SK-N-MC (cell line): ENCODE measurements around the gene SLC16A9.

Experiments
- DNase-seq: peaks from one replicate; pipeline ENCODE4 v3.0.0-alpha.2; 2011; ENCODE audit warnings: low read depth, low spot score
- H3K27ac ChIP-seq: fragments of 200-600 bp; sonication (generic); 2 replicates; pipeline ENCODE4 v1.5.1; 2016; ENCODE audit warnings: mixed run types
- H3K36me3 ChIP-seq: fragments of 200-600 bp; sonication (generic); 2 replicates; pipeline ENCODE4 v1.6.1; 2017; ENCODE audit warnings: antibody characterized with exemption, low read length, mixed read lengths; ENCODE audit not compliant: insufficient read depth
- H3K4me3 ChIP-seq: fragments of 200-600 bp; sonication (generic); 2 replicates; pipeline ENCODE4 v1.5.1; 2016
- H3K9ac ChIP-seq: fragments of 200-600 bp; sonication (generic); 2 replicates; pipeline ENCODE4 v1.8.0; 2017; ENCODE audit warnings: mixed run types, mixed read lengths; ENCODE audit not compliant: insufficient read length
- H3K9me3 ChIP-seq: fragments of 200-600 bp; sonication (generic); 2 replicates; pipeline ENCODE4 v1.6.1; 2017; ENCODE audit warnings: low read depth, mild to moderate bottlenecking, antibody characterized with exemption, low read length, moderate library complexity, mixed read lengths
- EZH2 ChIP-seq: fragments of 200-600 bp; sonication (generic); IDR thresholded peaks from one replicate; pipeline ENCODE4 v1.6.1; 2017; ENCODE audit warnings: antibody characterized with exemption
- FOXP2 ChIP-seq: optimal IDR thresholded peaks from 2 replicates; pipeline ENCODE3; 2011; ENCODE audit warnings: mild to moderate bottlenecking, moderate library complexity; ENCODE audit not compliant: insufficient read depth; ENCODE audit errors: extremely low read length, control extremely low read depth
- POLR2AphosphoS5 ChIP-seq: IDR thresholded peaks from 2 replicates; pipeline ENCODE4 v1.6.1; 2012; ENCODE audit warnings: mild to moderate bottlenecking, low read depth, low read length, borderline replicate concordance

SLC16A9 gene

GRCh38 chr10:59622320-59623132, 87.1 kb downstream of the SLC16A9 start:
- Histone ChIP-seq H3K4me3 (no peak overlapping the region), H3K9ac (no peak overlapping the region), H3K36me3 (no peaks in the 10 kb centered on the region), H3K27ac (no peak overlapping the region), H3K9me3 (no peaks in the 10 kb centered on the region)
- TF ChIP-seq FOXP2 (no peak), POLR2AphosphoS5 (no peak), EZH2 (no peak)
- DNase-seq: peak; percentile 28

GRCh38 chr10:59621771-59622170, 87.9 kb downstream of the SLC16A9 start:
- no peak for DNase-seq
- H3K36me3 ChIP-seq: no peaks in the 10 kb centered on the region
- TF ChIP-seq FOXP2: no peak
- no peak for TF ChIP-seq EZH2
- TF ChIP-seq POLR2AphosphoS5: no peak
- H3K4me3 ChIP-seq: no peak overlapping the region
- no peak overlapping the region for H3K27ac ChIP-seq
- H3K9ac ChIP-seq: no peak overlapping the region
- no peaks in the 10 kb centered on the region for H3K9me3 ChIP-seq

- DNase-seq: no peak
- H3K36me3 ChIP-seq: no peaks in the 10 kb centered on the region
- H3K4me3 ChIP-seq: no peak overlapping the region
- no peak overlapping the region for H3K9ac ChIP-seq
- no peak overlapping the region for H3K27ac ChIP-seq
- no peak for TF ChIP-seq EZH2
- no peak for TF ChIP-seq FOXP2
- TF ChIP-seq POLR2AphosphoS5: no peak
- H3K9me3 ChIP-seq: no peaks in the 10 kb centered on the region
Measured at GRCh38 chr10:59618666-59619065, 91.0 kb downstream of the SLC16A9 start.

- DNase-seq: no peak
- Histone ChIP-seq H3K27ac (no peak overlapping the region), H3K9ac (no peak overlapping the region), H3K36me3 (no peaks in the 10 kb centered on the region), H3K9me3 (no peaks in the 10 kb centered on the region), H3K4me3 (no peak overlapping the region)
- TF ChIP-seq FOXP2 (no peak), POLR2AphosphoS5 (no peak), EZH2 (no peak)
Measured at GRCh38 chr10:59617996-59618395, 91.7 kb downstream of the SLC16A9 start.

DNA sequence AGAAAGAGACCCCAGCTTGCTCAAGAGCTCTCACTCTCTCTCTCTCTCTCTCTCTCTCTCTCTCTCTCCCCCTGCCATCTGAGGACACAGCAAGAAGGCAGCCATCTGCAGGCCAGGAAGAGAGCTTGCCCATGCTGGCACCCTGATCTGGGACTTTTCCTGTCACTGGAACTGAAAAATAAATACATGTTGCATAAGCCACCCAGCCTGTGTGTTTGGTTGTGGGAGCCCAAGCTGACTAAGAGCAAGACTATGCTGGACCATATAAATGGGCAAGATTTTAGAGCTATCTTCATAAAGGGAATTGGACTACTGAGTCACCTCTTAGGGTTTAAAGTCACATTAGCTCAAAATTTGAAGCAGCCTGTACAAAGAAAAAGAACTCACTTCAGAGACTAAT, 98.6 kb downstream of the SLC16A9 start:
- Histone ChIP-seq H3K27ac (no peak overlapping the region), H3K9me3 (no peaks in the 10 kb centered on the region), H3K4me3 (no peak overlapping the region), H3K9ac (no peak overlapping the region), H3K36me3 (no peaks in the 10 kb centered on the region)
- DNase-seq: no peak
- TF ChIP-seq POLR2AphosphoS5: no peak
- TF ChIP-seq EZH2: no peak
- TF ChIP-seq FOXP2: no peak

GRCh38 chr10:59607970-59608369, 101.7 kb downstream of the SLC16A9 start:
- Histone ChIP-seq H3K9ac (no peak overlapping the region), H3K4me3 (no peak overlapping the region), H3K27ac (no peak overlapping the region), H3K36me3 (no peaks in the 10 kb centered on the region), H3K9me3 (no peaks in the 10 kb centered on the region)
- TF ChIP-seq EZH2: no peak
- TF ChIP-seq FOXP2: no peak
- no peak for DNase-seq

GRCh38 chr10:59606551-59606961, 103.1 kb downstream of the SLC16A9 start:
- Histone ChIP-seq H3K4me3 (no peak overlapping the region), H3K9ac (no peak overlapping the region), H3K36me3 (no peaks in the 10 kb centered on the region), H3K27ac (no peak overlapping the region), H3K9me3 (no peaks in the 10 kb centered on the region)
- TF ChIP-seq POLR2AphosphoS5 (peak; percentile 30; the same call in 1 of the 2 replicates), FOXP2 (no peak)
- peak; percentile 18 for DNase-seq

GRCh38 chr10:59601985-59602384, 107.7 kb downstream of the SLC16A9 start:
- no peak overlapping the region for H3K4me3 ChIP-seq
- H3K27ac ChIP-seq: no peak overlapping the region
- no peak overlapping the region for H3K9ac ChIP-seq
- no peaks in the 10 kb centered on the region for H3K36me3 ChIP-seq
- no peaks in the 10 kb centered on the region for H3K9me3 ChIP-seq
- DNase-seq: no peak
- TF ChIP-seq EZH2 (no peak), POLR2AphosphoS5 (no peak), FOXP2 (no peak)
